H1 (cell line): Measurements from ENCODE around the gene CEACAM20. TPM values are rescaled to one million over a fixed set of nuclear protein-coding genes. Genes with fewer than 3 reads are reported as not detected.

Experiments
- CTCF ChIA-PET: fragments of 300-600 bp; sonication (Branson Sonifier 250); formaldehyde crosslinking; loops from one replicate; lab custom pipeline; 2021; ENCODE audit not compliant: partially characterized antibody; lab: Charles Lee
- POLR2A ChIA-PET: fragments of 300-600 bp; sonication (Branson Sonifier 250); formaldehyde crosslinking; loops from one replicate; lab custom pipeline; 2021; ENCODE audit warnings: inconsistent platforms; ENCODE audit not compliant: partially characterized antibody; lab: Charles Lee
- DNase-seq, 2 experiments: peaks; one replicate each; pipeline versions ENCODE4 v3.0.0 to v3.0.0-alpha.2; 2010 to 2022; ENCODE audit warnings: low spot score in 2 of 2, low read depth in 1 of 2, mixed read lengths in 1 of 2
- FAIRE-seq: peaks from 2 replicates; lab custom pipeline; 2011; peaks lifted over from hg19 to GRCh38; lab: Jason Lieb, UNC
- H2AFZ ChIP-seq: 2 replicates; pipeline ENCODE4 v1.8.1; 2012; ENCODE audit warnings: low read length, inconsistent platforms
- H2AK5ac ChIP-seq: 2 replicates; pipeline ENCODE4 v1.6.1; 2013; ENCODE audit warnings: low read depth, low read length
- H2BK120ac ChIP-seq: replicated peaks from 2 replicates; pipeline ENCODE3; 2013; ENCODE audit warnings: low read depth, low read length, inconsistent platforms
- H2BK12ac ChIP-seq: 2 replicates; pipeline ENCODE4 v1.6.1; 2013; ENCODE audit warnings: low read depth, low read length
- H2BK15ac ChIP-seq: 2 replicates; pipeline ENCODE4 v1.6.1; 2013; ENCODE audit warnings: low read length
- H2BK20ac ChIP-seq: 2 replicates; pipeline ENCODE4 v1.6.1; 2013; ENCODE audit warnings: low read length
- H2BK5ac ChIP-seq: 2 replicates; pipeline ENCODE4 v1.6.1; 2013; ENCODE audit warnings: low read depth, low read length
- H3K14ac ChIP-seq: 2 replicates; pipeline ENCODE4 v1.6.1; 2013; ENCODE audit warnings: inconsistent platforms; ENCODE audit not compliant: insufficient read length
- H3K18ac ChIP-seq: 2 replicates; pipeline ENCODE4 v1.6.1; 2013; ENCODE audit warnings: low read length; ENCODE audit errors: extremely low read depth
- H3K23ac ChIP-seq: 2 replicates; pipeline ENCODE4 v1.6.1; 2013; ENCODE audit warnings: inconsistent platforms; ENCODE audit not compliant: insufficient read length
- H3K23me2 ChIP-seq: 2 replicates; pipeline ENCODE4 v1.6.1; 2013; ENCODE audit warnings: low read depth, low read length
- H3K27ac ChIP-seq: 2 replicates; pipeline ENCODE4 v1.6.1; 2011; ENCODE audit warnings: low read depth, low read length, inconsistent platforms
- H3K27me3 ChIP-seq, 4 experiments: replicated peaks in 1 of 4; 1 replicate in 1 of 4; 2 replicates in 3 of 4; pipeline versions ENCODE4 v1.6.1 to v1.8.1; 2011 to 2013; ENCODE audit warnings: low read length in 3 of 4, mild to moderate bottlenecking in 3 of 4, inconsistent platforms in 2 of 4, mixed read lengths in 2 of 4, moderate library complexity in 1 of 4; ENCODE audit not compliant: control insufficient read depth in 3 of 4, insufficient read depth in 3 of 4; ENCODE audit errors: extremely low read depth in 1 of 4
- H3K36me3 ChIP-seq, 4 experiments: 2 replicates each; pipeline versions ENCODE4 v1.6.1 to v1.8.1; 2011 to 2013; ENCODE audit warnings: mild to moderate bottlenecking in 4 of 4, low read length in 3 of 4, moderate library complexity in 2 of 4, control low read depth in 1 of 4, inconsistent platforms in 1 of 4; ENCODE audit not compliant: insufficient read depth in 4 of 4, control insufficient read depth in 2 of 4
- H3K4ac ChIP-seq: replicated peaks from 2 replicates; pipeline ENCODE3; 2013; ENCODE audit warnings: low read length, low read depth, mixed read lengths, inconsistent platforms; ENCODE audit not compliant: insufficient read length
- H3K4me1 ChIP-seq, 4 experiments: replicated peaks in 1 of 4; 1 replicate in 1 of 4; 2 replicates in 3 of 4; pipeline versions ENCODE4 v1.6.1 to v1.8.1; 2011 to 2013; ENCODE audit warnings: low read length in 3 of 4, inconsistent platforms in 2 of 4, mixed read lengths in 1 of 4; ENCODE audit not compliant: insufficient read depth in 4 of 4, control insufficient read depth in 3 of 4
- H3K4me2 ChIP-seq, 2 experiments: 2 replicates each; pipeline versions ENCODE4 v1.6.1 to v1.8.1; 2011 to 2013; ENCODE audit warnings: low read depth in 2 of 2, low read length in 2 of 2, control low read depth in 1 of 2, inconsistent platforms in 1 of 2, mild to moderate bottlenecking in 1 of 2; ENCODE audit not compliant: insufficient read depth in 1 of 2
- H3K4me3 ChIP-seq, 4 experiments: fragments of 200-600, 300-600 bp in 1 of 4; sonication (generic), shearing (Covaris generic), sonication (Bioruptor Twin) in 1 of 4; 2 replicates each; pipeline versions ENCODE4 v1.5.1 to v1.8.1; 2011 to 2016; ENCODE audit warnings: low read length in 4 of 4, low read depth in 3 of 4, control low read depth in 2 of 4, inconsistent platforms in 2 of 4, mild to moderate bottlenecking in 2 of 4, mixed read lengths in 1 of 4, moderate library complexity in 1 of 4; ENCODE audit not compliant: insufficient read depth in 2 of 4; ENCODE audit errors: extremely low read depth in 1 of 4
- H3K56ac ChIP-seq: replicated peaks from 2 replicates; pipeline ENCODE3; 2013; ENCODE audit warnings: low read depth, mild to moderate bottlenecking, mixed read lengths, low read length, inconsistent platforms; ENCODE audit not compliant: insufficient read length
- H3K79me1 ChIP-seq: 2 replicates; pipeline ENCODE4 v1.6.1; 2013; ENCODE audit warnings: low read depth, low read length, control low read depth
- H3K79me2 ChIP-seq, 2 experiments: 2 replicates each; pipeline versions ENCODE4 v1.6.1 to v1.8.1; 2012 to 2013; ENCODE audit warnings: low read length in 2 of 2, mild to moderate bottlenecking in 2 of 2, inconsistent platforms in 1 of 2; ENCODE audit not compliant: insufficient read depth in 2 of 2, control insufficient read depth in 1 of 2
- H3K9ac ChIP-seq, 4 experiments: replicated peaks in 1 of 4; 1 replicate in 1 of 4; 2 replicates in 3 of 4; pipeline versions ENCODE4 v1.6.1 to v1.8.1; 2011 to 2013; ENCODE audit warnings: low read depth in 3 of 4, low read length in 3 of 4, control low read depth in 2 of 4, mild to moderate bottlenecking in 2 of 4, moderate library complexity in 2 of 4, inconsistent platforms in 1 of 4; ENCODE audit errors: extremely low read depth in 1 of 4
- H3K9me3 ChIP-seq, 2 experiments: 2 replicates each; pipeline versions ENCODE4 v1.6.1 to v1.8.1; 2012 to 2013; ENCODE audit warnings: mild to moderate bottlenecking in 2 of 2, moderate library complexity in 2 of 2, control low read depth in 1 of 2, inconsistent platforms in 1 of 2, low read depth in 1 of 2, low read length in 1 of 2, mixed read lengths in 1 of 2; ENCODE audit not compliant: insufficient read depth in 2 of 2
- H4K20me1 ChIP-seq, 2 experiments: replicated peaks in 1 of 2; 2 replicates each; pipeline versions ENCODE3 to v1.8.1; 2011 to 2013; ENCODE audit warnings: inconsistent platforms in 2 of 2, low read length in 2 of 2, mild to moderate bottlenecking in 1 of 2; ENCODE audit not compliant: insufficient read depth in 2 of 2, control insufficient read depth in 1 of 2
- H4K5ac ChIP-seq: 2 replicates; pipeline ENCODE4 v1.6.1; 2013; ENCODE audit warnings: low read length, low read depth, mixed read lengths, inconsistent platforms; ENCODE audit not compliant: insufficient read length
- H4K8ac ChIP-seq: 2 replicates; pipeline ENCODE4 v1.8.0; 2013; ENCODE audit warnings: mild to moderate bottlenecking, moderate library complexity, low read length, inconsistent platforms; ENCODE audit not compliant: insufficient read depth; ENCODE audit errors: extremely low read depth
- H4K91ac ChIP-seq: replicated peaks from 2 replicates; pipeline ENCODE3; 2013; ENCODE audit warnings: low read length, mixed read lengths, inconsistent platforms; ENCODE audit not compliant: insufficient read length
- CBX5 ChIP-seq: fragments of 300-800, 300-1000 bp; sonication (generic); IDR thresholded peaks from 2 replicates; pipeline ENCODE4 v1.7.1; 2016; ENCODE audit warnings: antibody characterized with exemption, low read length, low read depth
- CHD2 ChIP-seq: IDR thresholded peaks from 2 replicates; pipeline ENCODE4 v1.6.1; 2012; ENCODE audit warnings: low read length, improper control_type of control experiment
- NRF1 ChIP-seq: IDR thresholded peaks from 2 replicates; pipeline ENCODE4 v1.6.1; 2011; ENCODE audit warnings: mild to moderate bottlenecking, low read depth, low read length, improper control_type of control experiment
- POLR2A ChIP-seq, 2 experiments: IDR thresholded peaks; 1 replicate in 1 of 2; 2 replicates in 1 of 2; pipeline ENCODE4 v1.6.1; 2011; ENCODE audit warnings: low read depth in 2 of 2, low read length in 2 of 2, mild to moderate bottlenecking in 2 of 2; ENCODE audit errors: control extremely low read depth in 1 of 2
- SAP30 ChIP-seq: fragments of 300-600 bp; sonication (generic); IDR thresholded peaks from 2 replicates; pipeline ENCODE4 v1.7.1; 2012; ENCODE audit warnings: low read length, moderate library complexity, mild to moderate bottlenecking, inconsistent platforms; ENCODE audit not compliant: insufficient read depth, insufficient replicate concordance
- WGBS, 2 experiments: shearing (Covaris generic) in 1 of 2; methylation state at CpG; one replicate each; pipeline versions ENCODE4 v1.1.6 to v1.1.7; 2013 to 2015; ENCODE audit warnings: low lambda C conversion rate in 2 of 2, mixed read lengths in 2 of 2, inconsistent platforms in 1 of 2, low coverage in 1 of 2, missing lambda C conversion rate in 1 of 2; ENCODE audit not compliant: insufficient replicate concordance in 2 of 2, insufficient coverage in 1 of 2, insufficient read length in 1 of 2; ENCODE audit errors: extremely low coverage in 1 of 2, missing lambda C conversion rate in 1 of 2; 5-methylcytosine and 5-hydroxymethylcytosine counted together
- polyA plus RNA-seq, 7 experiments: library from polyadenylated mRNA; depleted of rRNA in 3 of 7; stranded (reverse) in 5 of 7; unstranded in 2 of 7; fragments of >200 nt in 5 of 7; fragments of 200-250 nt in 2 of 7; gene quantifications; 1 replicate in 5 of 7; 2 replicates in 1 of 7; 4 replicates in 1 of 7; pipeline versions ENCODE4 v1.2.1 to v1.2.3, GENCODE V29; 2011 to 2013; ENCODE audit warnings: missing spikeins in 2 of 7, mixed read lengths in 2 of 7
- total RNA-seq: library from RNA; stranded (reverse); fragmentation: NEBNext Ultra II Directional; extraction: Animal tissue kit (Norgen Biotek cat#: 25700); gene quantifications from 2 replicates; pipeline ENCODE4 v1.2.1, GENCODE V29; 2021

Gene CEACAM20
- total and polyA plus RNA-seq, 2 of the 8 experiments (the other 6 are each of a cell fraction or from before 2014, with no cell fraction given), result not detected

- H3K27me3 ChIP-seq, result no peaks in the 10 kb centered on the region
- no peak overlapping the region for H3K23ac ChIP-seq
- no peak overlapping the region for H4K5ac ChIP-seq
- no peak overlapping the region for H2AFZ ChIP-seq
- FAIRE-seq (no peak), DNase-seq (no peak)
- no peaks in the 10 kb centered on the region for H3K23me2 ChIP-seq
- no peak overlapping the region for H2BK120ac ChIP-seq
- no peaks in the 10 kb centered on the region for H3K79me1 ChIP-seq
- H3K27ac ChIP-seq, result no peak overlapping the region
- no peak overlapping the region for H4K8ac ChIP-seq
- H3K4me1 ChIP-seq, result no peaks in the 10 kb centered on the region
- H3K9me3 ChIP-seq, result peaks cover 29 to 34% of the 10 kb centered on the region in 2 experiments; a peak in 3 of 4 replicates
- H3K9ac ChIP-seq, result no peak overlapping the region
- CTCF ChIA-PET, result interaction anchor here (1.2 to 1.3 kb wide), 2 partner anchors 34 to 37 kb away, joined by 3 to 4 read pairs; no protein-coding TSS in a partner anchor
- H3K4me3 ChIP-seq, result no peak overlapping the region
- no peak overlapping the region for H2BK15ac ChIP-seq
- H4K20me1 ChIP-seq, result no peaks in the 10 kb centered on the region
- H3K4ac ChIP-seq, result no peak overlapping the region
- H4K91ac ChIP-seq, result no peak overlapping the region
- no peak overlapping the region for H3K56ac ChIP-seq
- POLR2A ChIA-PET, result interaction anchor here (0.6 kb wide), 1 partner anchor 326 kb away, joined by 3 read pairs; no protein-coding TSS in a partner anchor
- no peak overlapping the region for H3K14ac ChIP-seq
- H3K4me2 ChIP-seq, result no peak overlapping the region
- H2BK12ac ChIP-seq, result no peak overlapping the region
- 86% methylated on average over 3 of the region's 3 CpGs; no CpG with 5 or more reads in 1 of the 2 experiments for WGBS, 2 experiments
- H3K79me2 ChIP-seq, result no peaks in the 10 kb centered on the region
- no peak overlapping the region for H2BK5ac ChIP-seq
- H2AK5ac ChIP-seq, result no peak overlapping the region
- H2BK20ac ChIP-seq, result no peak overlapping the region
- no peaks in the 10 kb centered on the region for H3K36me3 ChIP-seq
- no peak overlapping the region for H3K18ac ChIP-seq
- TF ChIP-seq SAP30 (no peak), CBX5 (no peak), NRF1 (no peak), POLR2A (IDR thresholded peaks at IDR 0.05; ENCODE audit: control extremely low read depth in 1 of 2, low read depth in 2 of 2, low read length in 2 of 2) (no peak), CHD2 (no peak)
Measured at GRCh38 chr19:44515031-44515430, 14.4 kb downstream of the CEACAM20 start.
